HEK293 (cell line): Measurements from ENCODE around the gene STRA6.

Source experiments
- CTCF ChIA-PET: fragments of 350-600 bp; formaldehyde crosslinking; extraction: SDS; loops from one replicate; lab custom pipeline; 2021; ENCODE audit warnings: antibody characterized with exemption; lab: Yijun Ruan, JAX
- POLR2A ChIA-PET: fragments of 300-600 bp; formaldehyde crosslinking; extraction: SDS; loops from one replicate; lab custom pipeline; 2020; ENCODE audit warnings: antibody characterized with exemption, inconsistent platforms; lab: Yijun Ruan, JAX
- H3K27ac ChIP-seq: fragments of 200-500 bp; sonication (Bioruptor generic); 2 replicates; pipeline ENCODE4 v1.5.1; 2014; ENCODE audit warnings: low read depth, low read length, control low read depth, inconsistent platforms; ENCODE audit errors: extremely low read depth
- H3K36me3 ChIP-seq, 2 experiments: fragments of 200-500 bp in 1 of 2; sonication (Bioruptor generic) in 1 of 2; 1 replicate in 1 of 2; 2 replicates in 1 of 2; pipeline ENCODE4 v1.5.1; 2014 to 2017; ENCODE audit warnings: inconsistent platforms in 2 of 2, low read length in 2 of 2; ENCODE audit not compliant: control insufficient read depth in 2 of 2, insufficient read depth in 1 of 2
- H3K4me1 ChIP-seq: fragments of 200-500 bp; sonication (Bioruptor generic); 2 replicates; pipeline ENCODE4 v1.5.1; 2014; ENCODE audit warnings: mild to moderate bottlenecking, low read length, inconsistent platforms; ENCODE audit not compliant: control insufficient read depth, insufficient read depth
- H3K4me3 ChIP-seq: 2 replicates; pipeline ENCODE4 v1.5.1; 2011; ENCODE audit warnings: low read depth, mild to moderate bottlenecking, control low read depth, low read length, moderate library complexity
- H3K9me3 ChIP-seq: fragments of 200-500 bp; sonication (Bioruptor generic); 2 replicates; pipeline ENCODE4 v1.5.1; 2014; ENCODE audit warnings: low read depth, low read length, inconsistent platforms; ENCODE audit not compliant: control insufficient read depth, insufficient read depth
- AEBP2 ChIP-seq: fragments of 450-650 bp; formaldehyde crosslinking; IDR thresholded peaks from 2 replicates; pipeline ENCODE4 v1.5.1; 2016; ENCODE audit warnings: missing biosample characterization, missing genetic modification characterization, borderline replicate concordance
- BCL11A ChIP-seq: fragments of 450-650 bp; formaldehyde crosslinking; IDR thresholded peaks from 2 replicates; pipeline ENCODE4 v1.5.1; 2016; ENCODE audit warnings: low read depth, missing biosample characterization, missing genetic modification characterization
- FEZF1 ChIP-seq: fragments of 450-650 bp; formaldehyde crosslinking; IDR thresholded peaks from 2 replicates; pipeline ENCODE4 v1.5.1; 2016; ENCODE audit warnings: missing biosample characterization, missing genetic modification characterization
- GLI2 ChIP-seq: fragments of 450-650 bp; formaldehyde crosslinking; IDR thresholded peaks from 2 replicates; pipeline ENCODE4; 2017; ENCODE audit warnings: missing biosample characterization, missing genetic modification characterization, low read depth, borderline replicate concordance
- GLIS1 ChIP-seq: fragments of 450-650 bp; formaldehyde crosslinking; IDR thresholded peaks from 2 replicates; pipeline ENCODE4 v1.5.1; 2016; ENCODE audit warnings: missing biosample characterization, missing genetic modification characterization
- HOXA7 ChIP-seq: sonication (generic); formaldehyde crosslinking; IDR thresholded peaks from 2 replicates; pipeline ENCODE4 v1.8.1; 2022; ENCODE audit warnings: missing genetic modification reagents, borderline replicate concordance
- KLF1 ChIP-seq: fragments of 450-650 bp; formaldehyde crosslinking; IDR thresholded peaks from 2 replicates; pipeline ENCODE4 v1.5.1; 2016; ENCODE audit warnings: missing biosample characterization, missing genetic modification characterization
- KLF9 ChIP-seq: fragments of 450-650 bp; formaldehyde crosslinking; IDR thresholded peaks from 2 replicates; pipeline ENCODE4 v1.5.1; 2016; ENCODE audit warnings: missing biosample characterization, missing genetic modification characterization, low read depth
- PBX3 ChIP-seq: sonication (generic); formaldehyde crosslinking; IDR thresholded peaks from 2 replicates; pipeline ENCODE4 v1.8.1; 2022; ENCODE audit warnings: mild to moderate bottlenecking, moderate library complexity, missing genetic modification reagents
- REST ChIP-seq: fragments of 450-650 bp; formaldehyde crosslinking; IDR thresholded peaks from 2 replicates; pipeline ENCODE4 v1.5.1; 2016; ENCODE audit warnings: missing biosample characterization, missing genetic modification characterization
- SP3 ChIP-seq: fragments of 450-650 bp; formaldehyde crosslinking; IDR thresholded peaks from 2 replicates; pipeline ENCODE4 v1.5.1; 2016; ENCODE audit warnings: missing biosample characterization, missing genetic modification characterization
- YY1 ChIP-seq: fragments of 450-650 bp; formaldehyde crosslinking; IDR thresholded peaks from 2 replicates; pipeline ENCODE4 v1.5.1; 2018; ENCODE audit warnings: missing biosample characterization, missing genetic modification characterization
- ZBTB44 ChIP-seq: fragments of 450-650 bp; IDR thresholded peaks from 2 replicates; pipeline ENCODE4 v1.5.1; 2018; ENCODE audit warnings: missing biosample characterization, mild to moderate bottlenecking, missing genetic modification characterization
- ZBTB8A ChIP-seq: fragments of 450-650 bp; formaldehyde crosslinking; IDR thresholded peaks from 2 replicates; pipeline ENCODE4 v1.5.1; 2016; ENCODE audit warnings: missing biosample characterization, missing genetic modification characterization
- ZFP41 ChIP-seq: fragments of 450-650 bp; formaldehyde crosslinking; IDR thresholded peaks from 2 replicates; pipeline ENCODE4 v1.5.1; 2016; ENCODE audit warnings: missing biosample characterization, missing genetic modification characterization, borderline replicate concordance
- ZFP69B ChIP-seq: fragments of 450-650 bp; formaldehyde crosslinking; IDR thresholded peaks from 2 replicates; pipeline ENCODE4 v1.5.1; 2016; ENCODE audit warnings: missing biosample characterization, missing genetic modification characterization
- ZNF16 ChIP-seq: fragments of 450-650 bp; formaldehyde crosslinking; IDR thresholded peaks from 2 replicates; pipeline ENCODE4 v1.5.1; 2016; ENCODE audit warnings: low read depth, missing biosample characterization, missing genetic modification characterization
- ZNF23 ChIP-seq: fragments of 450-650 bp; formaldehyde crosslinking; IDR thresholded peaks from 2 replicates; pipeline ENCODE4 v1.5.1; 2016; ENCODE audit warnings: missing biosample characterization, missing genetic modification characterization, borderline replicate concordance
- ZNF341 ChIP-seq: fragments of 450-650 bp; formaldehyde crosslinking; IDR thresholded peaks from 2 replicates; pipeline ENCODE4; 2016; ENCODE audit warnings: low read depth, missing biosample characterization, missing genetic modification characterization
- ZNF433 ChIP-seq: fragments of 450-650 bp; formaldehyde crosslinking; IDR thresholded peaks from 2 replicates; pipeline ENCODE4 v1.5.1; 2016; ENCODE audit warnings: missing biosample characterization, missing genetic modification characterization, low read depth
- ZNF473 ChIP-seq: fragments of 450-650 bp; formaldehyde crosslinking; IDR thresholded peaks from 2 replicates; pipeline ENCODE4 v1.5.1; 2017; ENCODE audit warnings: missing biosample characterization, missing genetic modification characterization
- ZNF621 ChIP-seq: fragments of 450-650 bp; formaldehyde crosslinking; IDR thresholded peaks from 2 replicates; pipeline ENCODE4 v1.5.1; 2017; ENCODE audit warnings: missing biosample characterization, missing genetic modification characterization
- ZNF629 ChIP-seq: fragments of 450-650 bp; formaldehyde crosslinking; IDR thresholded peaks from 2 replicates; pipeline ENCODE4 v1.5.1; 2017; ENCODE audit warnings: missing biosample characterization, missing genetic modification characterization
- ZNF677 ChIP-seq: fragments of 450-650 bp; IDR thresholded peaks from 2 replicates; pipeline ENCODE4 v1.5.0; 2018; ENCODE audit warnings: missing biosample characterization, mild to moderate bottlenecking, missing genetic modification characterization, moderate library complexity
- ZNF76 ChIP-seq: fragments of 450-650 bp; formaldehyde crosslinking; IDR thresholded peaks from 2 replicates; pipeline ENCODE4; 2016; ENCODE audit warnings: low read depth, missing biosample characterization, missing genetic modification characterization, borderline replicate concordance
- ZNF776 ChIP-seq: fragments of 450-650 bp; formaldehyde crosslinking; IDR thresholded peaks from 2 replicates; pipeline ENCODE4 v1.5.0; 2017; ENCODE audit warnings: missing biosample characterization, missing genetic modification characterization, borderline replicate concordance
- ZNF791 ChIP-seq: fragments of 450-650 bp; formaldehyde crosslinking; IDR thresholded peaks from 2 replicates; pipeline ENCODE4 v1.5.1; 2016; ENCODE audit warnings: missing biosample characterization, missing genetic modification characterization
- ZNF837 ChIP-seq: fragments of 450-650 bp; formaldehyde crosslinking; IDR thresholded peaks from 2 replicates; pipeline ENCODE4 v1.5.1; 2016; ENCODE audit warnings: missing biosample characterization, missing genetic modification characterization

The STRA6 gene

DNA sequence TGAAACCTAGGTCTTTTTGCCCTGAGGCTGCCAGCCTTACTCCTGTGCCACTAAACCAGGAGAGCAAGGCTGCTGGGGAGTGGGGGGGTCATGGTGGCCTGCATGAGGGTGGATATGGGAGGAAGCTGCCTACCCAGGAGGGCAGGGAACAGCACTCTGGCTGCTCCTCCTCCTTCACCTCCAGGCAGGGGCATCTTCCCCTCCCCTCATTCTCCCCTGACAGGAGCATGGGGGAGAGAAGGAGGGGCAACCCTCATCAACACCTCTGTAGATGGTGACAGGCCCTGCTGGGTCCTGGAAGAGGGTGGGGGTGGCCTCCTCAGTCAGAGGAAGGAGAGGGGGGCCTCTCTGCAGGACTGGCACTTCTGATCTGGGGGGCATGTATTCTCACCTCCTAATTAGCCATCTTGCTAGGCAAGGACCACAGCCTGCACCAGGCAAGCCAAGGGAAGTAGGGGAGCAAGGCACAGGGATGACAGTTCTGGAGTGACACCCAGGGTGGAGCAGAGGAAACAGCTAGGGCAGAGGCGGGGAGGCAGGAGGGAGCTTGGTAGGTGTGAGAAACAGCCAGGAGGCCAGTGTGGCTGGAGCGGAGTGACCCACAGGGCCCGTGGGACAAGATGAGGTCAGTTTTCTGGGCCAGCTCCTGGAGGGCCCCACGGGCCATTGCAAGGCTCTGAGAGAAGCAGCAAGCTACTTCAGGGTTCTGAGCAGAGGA is 38.5 kb upstream of the STRA6 start:
- TF ChIP-seq GLIS1 (tag by site-specific recombination) (peak; percentile 63), ZBTB44 (tag by site-specific recombination) (no peak), ZNF23 (tag by site-specific recombination) (0 out of 2 replicates have a peak, but pooled peaks have one; percentile 3), HOXA7 (CRISPR knock-in tag) (no peak), KLF1 (0 out of 2 replicates have a peak, but pooled peaks have one; percentile 22), ZNF621 (tag by site-specific recombination) (no peak), KLF9 (tag by site-specific recombination) (no peak), ZBTB8A (tag by site-specific recombination) (no peak), ZNF776 (tag by site-specific recombination) (no peak), ZNF677 (tag by site-specific recombination) (no peak), REST (tag by site-specific recombination) (no peak), ZNF341 (tag by site-specific recombination) (peak; percentile 53), ZNF629 (tag by site-specific recombination) (no peak), GLI2 (no peak), ZNF433 (tag by site-specific recombination) (no peak), ZNF76 (no peak), ZNF837 (tag by site-specific recombination) (no peak), ZFP69B (tag by site-specific recombination) (no peak)
- H3K27ac ChIP-seq = peak overlapping the region; percentile 70; the same call in 1 of the 2 replicates

GRCh38 chr15:74240002-74240568 is 37.5 kb upstream of the STRA6 start:
- Histone ChIP-seq H3K9me3 (no peaks in the 10 kb centered on the region), H3K4me3 (no peak overlapping the region), H3K36me3 (no peaks in the 10 kb centered on the region), H3K27ac (peak overlapping the region; percentile 70; the same call in 1 of the 2 replicates), H3K4me1 (peaks cover 22% of the 10 kb centered on the region)
- ChIA-PET POLR2A (interaction anchor here (1.0 to 1.2 kb wide), 4 partner anchors 9 to 39 kb away, joined by 4 to 9 read pairs (median 6); partner anchors contain the start of gene STRA6), CTCF (interaction anchor here (0.5 to 1.5 kb wide), 17 partner anchors 8 to 265 kb away, joined by 3 to 7 read pairs (median 3); no protein-coding TSS in a partner anchor)
- TF ChIP-seq ZNF16 (tag by site-specific recombination) = no peak
- TF ChIP-seq YY1 (tag by site-specific recombination) = no peak
- TF ChIP-seq ZFP41 (tag by site-specific recombination) = no peak
- TF ChIP-seq AEBP2 (tag by site-specific recombination) = no peak
- peak; percentile 32; the same call in 1 of the 2 replicates for TF ChIP-seq SP3
- no peak for TF ChIP-seq ZNF473 (tag by site-specific recombination)
- TF ChIP-seq ZNF791 (tag by site-specific recombination) = no peak
- 0 out of 2 replicates have a peak, but pooled peaks have one; percentile 50 for TF ChIP-seq PBX3
- no peak for TF ChIP-seq BCL11A
- 0 out of 2 replicates have a peak, but pooled peaks have one; percentile 10 for TF ChIP-seq FEZF1 (tag by site-specific recombination)

More for the DNA sequence above, 38.5 kb upstream of the STRA6 start:
- H3K4me3 ChIP-seq = no peak overlapping the region
- no peaks in the 10 kb centered on the region for H3K9me3 ChIP-seq
- CTCF ChIA-PET = interaction anchor here (0.6 to 1.5 kb wide), 7 partner anchors 14 to 187 kb away, joined by 3 to 5 read pairs (median 3); no protein-coding TSS in a partner anchor
- peaks cover 22% of the 10 kb centered on the region for H3K4me1 ChIP-seq
- POLR2A ChIA-PET = no interaction called here
- no peaks in the 10 kb centered on the region for H3K36me3 ChIP-seq
